Middle frontal gyrus (tissue), 1 donor: ENCODE measurements around the gene HTR1D.

Experiments used
- DNase-seq: peaks from one replicate; pipeline ENCODE4 v3.0.0-alpha.2; 2015; ENCODE audit warnings: low spot score; ENCODE audit errors: extremely low spot score

HTR1D gene

DNA sequence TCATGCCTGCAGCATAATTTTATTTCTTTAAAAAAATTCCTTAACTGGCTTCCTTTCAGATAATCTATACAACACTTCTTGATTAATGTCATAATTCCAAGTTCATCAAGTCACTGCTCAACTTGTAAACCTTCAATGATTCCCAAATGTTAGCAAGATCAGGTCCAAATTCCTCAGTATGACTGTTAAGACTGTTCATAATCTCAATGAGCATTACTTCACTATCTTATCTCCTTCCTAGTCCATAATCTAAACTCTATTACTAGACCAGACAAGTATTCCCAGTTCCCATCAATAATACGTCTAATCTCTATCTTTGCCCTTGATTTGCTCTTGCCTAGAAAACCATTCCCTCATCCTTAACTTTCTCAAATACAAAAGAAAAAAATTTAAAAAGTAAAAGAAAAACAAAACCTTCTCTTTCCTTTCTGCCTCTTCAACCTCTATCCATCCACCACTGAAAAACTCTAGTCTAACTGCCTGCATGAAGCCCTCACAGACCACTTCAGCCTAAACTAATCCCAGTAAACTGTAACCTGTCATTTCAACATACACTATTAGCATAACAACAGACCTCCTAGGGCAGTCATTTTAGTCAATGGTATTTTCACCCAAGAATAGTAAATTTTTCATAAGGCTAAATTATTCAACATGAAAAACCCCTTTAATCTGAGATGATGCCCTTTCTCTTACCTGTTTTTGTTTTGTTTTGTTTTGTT lies 64.2 kb downstream of the HTR1D start:
- DNase-seq, result no peak

DNA sequence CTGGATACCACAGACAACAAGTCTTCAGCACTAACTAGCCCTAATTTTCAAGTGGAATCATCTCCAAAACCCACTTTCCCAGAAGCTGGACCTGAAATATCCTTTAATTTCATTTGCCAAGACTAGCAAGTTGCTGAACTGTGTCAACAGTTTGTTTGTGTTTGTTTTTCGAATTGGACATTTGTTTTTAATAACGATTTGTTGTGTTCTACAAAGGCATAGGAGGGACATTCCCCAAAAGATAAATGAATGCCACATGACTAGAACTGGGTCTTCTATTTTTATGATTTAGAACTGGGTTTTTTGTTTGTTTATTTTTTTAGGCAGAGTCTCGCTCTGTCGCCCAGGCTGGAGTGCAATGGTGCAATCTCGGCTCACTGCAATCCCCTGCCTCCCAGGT lies 66.6 kb downstream of the HTR1D start:
- DNase-seq, result no peak

DNA sequence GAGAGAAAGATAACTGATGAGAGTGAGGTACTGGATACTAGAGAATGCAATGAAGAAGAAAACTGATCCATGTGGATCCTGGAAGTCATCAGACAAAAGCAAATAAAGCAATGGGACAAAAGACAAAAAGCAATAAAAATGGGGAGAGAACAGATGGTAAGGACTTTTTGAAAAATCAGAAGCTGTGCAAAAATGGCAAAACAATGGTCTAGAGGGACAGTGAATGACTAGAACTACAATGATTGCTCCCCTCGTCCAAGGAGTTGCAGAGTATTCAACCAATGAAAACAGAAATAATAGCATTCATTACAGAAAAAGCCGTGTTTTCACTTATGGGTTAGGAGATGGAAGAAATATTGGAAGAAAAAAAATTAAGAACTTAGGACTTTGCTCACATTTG lies 67.2 kb downstream of the HTR1D start:
- DNase-seq, result no peak

DNA sequence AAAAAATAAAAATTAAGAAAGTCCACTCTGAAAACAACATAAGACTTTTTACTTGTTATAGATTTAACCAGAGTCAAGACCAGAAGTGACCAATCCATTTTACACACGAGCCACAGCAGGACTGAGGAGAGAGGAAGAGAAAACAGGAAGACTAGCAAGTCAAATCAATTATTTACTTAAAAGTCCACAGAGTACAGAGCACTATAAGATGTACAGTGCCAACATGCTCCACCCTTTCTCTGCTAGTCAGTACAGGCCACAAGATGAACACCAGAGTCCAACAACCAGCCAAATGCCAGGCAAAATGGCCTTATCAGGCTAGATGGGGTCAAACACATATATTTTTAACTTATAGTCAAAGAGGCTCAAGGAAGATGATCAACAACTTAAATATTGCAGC lies 68.2 kb downstream of the HTR1D start:
- DNase-seq, result no peak

DNA sequence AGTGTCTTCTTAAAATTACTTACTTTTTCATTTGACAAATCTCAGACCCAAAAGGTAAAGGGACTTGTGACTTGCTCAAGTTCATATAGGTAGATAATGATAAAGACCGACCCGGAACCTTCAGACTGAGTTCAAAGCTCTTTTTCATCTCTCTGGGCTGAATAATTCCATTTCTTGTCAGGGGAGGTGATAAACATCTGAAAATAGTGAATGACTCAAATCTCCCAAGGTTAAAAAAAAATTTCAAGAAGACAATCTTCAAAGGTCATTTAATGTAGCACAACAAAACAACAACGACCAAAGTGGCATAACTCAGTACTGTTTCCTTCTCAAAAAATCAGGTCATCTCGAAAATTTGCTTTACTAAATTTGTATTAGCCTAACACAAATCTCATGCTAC lies 69.2 kb downstream of the HTR1D start:
- no peak for DNase-seq
